ENCODE data around the gene CRHBP. TPM values are rescaled to one million over a fixed set of nuclear protein-coding genes. Genes with fewer than 3 reads are reported as not detected.

Gene CRHBP
- total and polyA plus RNA-seq, 9 of the 15 experiments (the other 6 are each of a cell fraction or from before 2014, with no cell fraction given): not detected

- DNase-seq (ENCODE audit: extremely low read depth in 1 of 4, low spot score in 3 of 4): no peak
- intact Hi-C loops (cut with micrococcal nuclease): no loop called here
- CTCF ChIA-PET (ENCODE audit: low intra/inter-chr PET ratio): no interaction called here
Observed at GRCh38 chr5:76953551-76954382, 922 bp downstream of the CRHBP start.

More at GRCh38 chr5:76953551-76954382, 922 bp downstream of the CRHBP start:
- ATAC-seq (no peak), FAIRE-seq (no peak)
- WGBS (ENCODE audit: insufficient coverage, low coverage, missing lambda C conversion rate): 78% methylated on average over 31 of the region's 81 CpGs
- no peaks in the 10 kb centered on the region for H3K9me1 ChIP-seq (ENCODE audit: control insufficient read depth, insufficient read depth, low read length)
- H3K9ac ChIP-seq (ENCODE audit: insufficient read depth in 1 of 2, low read depth in 2 of 2, low read length in 2 of 2): no peak overlapping the region
- POLR2A ChIA-PET: no interaction called here
- H3K79me2 ChIP-seq (ENCODE audit: control insufficient read depth, insufficient read depth, low read length): no peaks in the 10 kb centered on the region
- H3K27me3 ChIP-seq (ENCODE audit: control insufficient read depth in 2 of 2, insufficient read depth in 2 of 2, low read length in 2 of 2): no peaks in the 10 kb centered on the region; a peak in 1 of 5 replicates
- no peak for TF ChIP-seq RBM34 (IDR thresholded peaks at IDR 0.05; ENCODE audit: borderline replicate concordance, insufficient read depth, low read length)
- 0 out of 2 replicates have a peak, but pooled peaks have one; percentile 20 for TF ChIP-seq ZBTB33 (CRISPR knock-in tag; IDR thresholded peaks at IDR 0.05)
- H4K20me1 ChIP-seq (replicated peaks; ENCODE audit: control insufficient read depth, insufficient read depth, low read length): no peaks in the 10 kb centered on the region
- H3K36me3 ChIP-seq (ENCODE audit: control insufficient read depth, insufficient read depth, low read length): no peaks in the 10 kb centered on the region
- no peak overlapping the region for H3K4me2 ChIP-seq (ENCODE audit: insufficient read depth, low read length)
- no peak overlapping the region for H2AFZ ChIP-seq (ENCODE audit: low read depth, low read length)
- H3K4me3 ChIP-seq: no peak overlapping the region
- H3K9me3 ChIP-seq (replicated peaks; ENCODE audit: control insufficient read depth, insufficient read depth, low read depth, low read length): no peaks in the 10 kb centered on the region
- BruUV-seq (replicated peaks): no TSS peak
- in situ Hi-C loops (cut with MboI): no loop called here
- H3K4me1 ChIP-seq (replicated peaks in 1 of 2; ENCODE audit: control insufficient read depth in 2 of 2, insufficient read depth in 2 of 2, low read length in 2 of 2): peaks cover 3 to 7% of the 10 kb centered on the region in 2 experiments; a peak in 2 of 5 replicates
- no peak overlapping the region for H3K27ac ChIP-seq (ENCODE audit: extremely low read depth, low read depth, low read length)

Data from K562 (cell line).